Dendritic cell treated with granulocyte-macrophage colony-stimulating factor and Interleukin-4, amounts not matched to agents 40 ng/mL and 50 ng/mL, for 4 days (primary cell): Measurements from ENCODE around the gene ARAP2.

Experiments used
- H3K27ac Mint-ChIP-seq: one replicate; pipeline ENCODE4 v1.8.0; 2022; ENCODE audit warnings: mild to moderate bottlenecking, mixed read lengths
- H3K27me3 Mint-ChIP-seq: one replicate; pipeline ENCODE4 v1.8.0; 2022; ENCODE audit warnings: mild to moderate bottlenecking, mixed read lengths
- H3K36me3 Mint-ChIP-seq: one replicate; pipeline ENCODE4 v1.8.0; 2022; ENCODE audit warnings: low read depth, mixed read lengths
- H3K4me1 Mint-ChIP-seq: one replicate; pipeline ENCODE4 v1.8.0; 2022; ENCODE audit warnings: low read depth, mixed read lengths
- H3K4me3 Mint-ChIP-seq: one replicate; pipeline ENCODE4 v1.8.0; 2022; ENCODE audit warnings: mild to moderate bottlenecking, moderate library complexity, mixed read lengths
- H3K9me3 Mint-ChIP-seq: one replicate; pipeline ENCODE4 v1.8.0; 2022; ENCODE audit warnings: mixed read lengths
- intact Hi-C: fragments of 100-400 bp; cut with micrococcal nuclease; formaldehyde crosslinking; loops from one replicate; pipeline ENCODE4 v1.15.0; 2022

ARAP2 gene

GRCh38 chr4:36027203-36027602 lies 217.1 kb downstream of the ARAP2 start:
- no peaks in the 10 kb centered on the region for H3K27me3 Mint-ChIP-seq
- no peaks in the 10 kb centered on the region for H3K9me3 Mint-ChIP-seq
- intact Hi-C loops: no loop called here
- H3K27ac Mint-ChIP-seq: no peak overlapping the region
- H3K36me3 Mint-ChIP-seq: no peaks in the 10 kb centered on the region
- H3K4me1 Mint-ChIP-seq: no peaks in the 10 kb centered on the region
- no peak overlapping the region for H3K4me3 Mint-ChIP-seq

GRCh38 chr4:36026348-36026880 lies 217.9 kb downstream of the ARAP2 start:
- intact Hi-C loops: no loop called here
- Mint-ChIP-seq H3K4me3 (no peak overlapping the region), H3K27me3 (no peaks in the 10 kb centered on the region), H3K36me3 (no peaks in the 10 kb centered on the region), H3K9me3 (no peaks in the 10 kb centered on the region), H3K4me1 (no peaks in the 10 kb centered on the region), H3K27ac (no peak overlapping the region)

- no peak overlapping the region for H3K4me3 Mint-ChIP-seq
- no peak overlapping the region for H3K27ac Mint-ChIP-seq
- H3K9me3 Mint-ChIP-seq: peaks cover 9% of the 10 kb centered on the region
- intact Hi-C loops: no loop called here
- H3K36me3 Mint-ChIP-seq: no peaks in the 10 kb centered on the region
- H3K4me1 Mint-ChIP-seq: no peaks in the 10 kb centered on the region
- H3K27me3 Mint-ChIP-seq: no peaks in the 10 kb centered on the region
Measured at GRCh38 chr4:36024901-36025660, 219.2 kb downstream of the ARAP2 start.

- intact Hi-C loops: no loop called here
- Mint-ChIP-seq H3K4me1 (no peaks in the 10 kb centered on the region), H3K9me3 (peaks cover 9% of the 10 kb centered on the region), H3K36me3 (no peaks in the 10 kb centered on the region), H3K27ac (no peak overlapping the region), H3K27me3 (no peaks in the 10 kb centered on the region), H3K4me3 (no peak overlapping the region)
Measured at GRCh38 chr4:36020351-36020750, 224.0 kb downstream of the ARAP2 start.
